Neural cell (in vitro differentiated cells): ENCODE measurements around the gene DBF4. TPM values are rescaled to one million over a fixed set of nuclear protein-coding genes. Genes with fewer than 3 reads are reported as not detected.

Experiments
- H2AFZ ChIP-seq: fragments of 200-600, 300-800 bp; sonication (generic), shearing (Covaris generic); 2 replicates; pipeline ENCODE4 v1.6.0; 2014; ENCODE audit warnings: low read depth, mild to moderate bottlenecking, antibody characterized with exemption, low read length, moderate library complexity
- H3F3A ChIP-seq: fragments of 200-600 bp; shearing (Covaris generic); 2 replicates; pipeline ENCODE4 v1.6.1; 2016; ENCODE audit warnings: mild to moderate bottlenecking, moderate library complexity, mixed read lengths, antibody characterized with exemption, low read length; ENCODE audit not compliant: insufficient read depth, poor library complexity, severe bottlenecking
- H3K27ac ChIP-seq: fragments of 200-600, 300-800 bp; sonication (generic), shearing (Covaris generic); 2 replicates; pipeline ENCODE4 v1.5.1; 2014; ENCODE audit warnings: mild to moderate bottlenecking, low read length, moderate library complexity
- H3K27me3 ChIP-seq: fragments of 300-800, 200-600 bp; sonication (generic), shearing (Covaris generic); 2 replicates; pipeline ENCODE4 v1.6.0; 2014; ENCODE audit warnings: mild to moderate bottlenecking, low read depth, low read length, moderate library complexity; ENCODE audit not compliant: insufficient read depth
- H3K36me3 ChIP-seq: fragments of 300-800, 200-600 bp; sonication (generic), shearing (Covaris generic); 2 replicates; pipeline ENCODE4 v1.5.1; 2014; ENCODE audit warnings: mild to moderate bottlenecking, antibody characterized with exemption, low read length, moderate library complexity; ENCODE audit not compliant: insufficient read depth
- H3K4me2 ChIP-seq: fragments of 300-800, 200-600 bp; sonication (generic), shearing (Covaris generic); 2 replicates; pipeline ENCODE4 v1.6.0; 2014; ENCODE audit warnings: mild to moderate bottlenecking, low read length
- H3K4me3 ChIP-seq: fragments of 300-800, 200-600 bp; sonication (generic), shearing (Covaris generic); 2 replicates; pipeline ENCODE4 v1.5.1; 2014; ENCODE audit warnings: mild to moderate bottlenecking, low read length, moderate library complexity
- H3K79me2 ChIP-seq: fragments of 200-600 bp; shearing (Covaris generic); replicated peaks from 2 replicates; pipeline ENCODE4 v1.6.0; 2014; ENCODE audit warnings: mild to moderate bottlenecking, low read length, moderate library complexity; ENCODE audit not compliant: insufficient read depth
- H3K9ac ChIP-seq: fragments of 300-800, 200-600 bp; sonication (generic), shearing (Covaris generic); 2 replicates; pipeline ENCODE4 v1.6.1; 2016; ENCODE audit warnings: mild to moderate bottlenecking, low read length, mixed read lengths
- H3K9me2 ChIP-seq: fragments of 200-600 bp; shearing (Covaris generic); 2 replicates; pipeline ENCODE4 v1.6.1; 2016; ENCODE audit warnings: mild to moderate bottlenecking, low read length, mixed read lengths; ENCODE audit not compliant: insufficient read depth
- H3K9me3 ChIP-seq: fragments of 200-600, 300-800 bp; sonication (generic), shearing (Covaris generic); 2 replicates; pipeline ENCODE4 v1.6.1; 2016; ENCODE audit warnings: mild to moderate bottlenecking, mixed run types, low read length, moderate library complexity, mixed read lengths
- H4K20me1 ChIP-seq: fragments of 200-600 bp; shearing (Covaris generic); 2 replicates; pipeline ENCODE4 v1.6.1; 2016; ENCODE audit warnings: mild to moderate bottlenecking, mixed run types; ENCODE audit not compliant: insufficient read depth
- CTCF ChIP-seq: fragments of 450-650 bp; IDR thresholded peaks from 2 replicates; pipeline ENCODE4 v1.5.1; 2014; ENCODE audit warnings: antibody characterized with exemption, mild to moderate bottlenecking, moderate library complexity; ENCODE audit not compliant: poor library complexity, severe bottlenecking
- EP300 ChIP-seq: fragments of 450-650 bp; conservative IDR thresholded peaks from 2 replicates; pipeline ENCODE4 v1.6.1; 2014; ENCODE audit warnings: antibody characterized with exemption, mild to moderate bottlenecking, moderate library complexity; ENCODE audit not compliant: poor library complexity, severe bottlenecking
- EZH2 ChIP-seq: fragments of 200-600, 300-800 bp; shearing (Covaris generic), sonication (generic); IDR thresholded peaks from 2 replicates; pipeline ENCODE4 v1.6.1; 2014; ENCODE audit warnings: antibody characterized with exemption, low read length, borderline replicate concordance, mild to moderate bottlenecking; ENCODE audit not compliant: insufficient read depth, poor library complexity, severe bottlenecking
- MXI1 ChIP-seq: fragments of 450-650 bp; conservative IDR thresholded peaks from 2 replicates; pipeline ENCODE4 v1.6.1; 2014; ENCODE audit warnings: antibody characterized with exemption, mild to moderate bottlenecking; ENCODE audit not compliant: poor library complexity, severe bottlenecking
- POLR2AphosphoS5 ChIP-seq: IDR thresholded peaks from 2 replicates; pipeline ENCODE4 v1.6.1; 2012
- RAD21 ChIP-seq: fragments of 450-650 bp; conservative IDR thresholded peaks from 2 replicates; pipeline ENCODE4 v1.6.1; 2014; ENCODE audit warnings: antibody characterized with exemption, mild to moderate bottlenecking, moderate library complexity
- REST ChIP-seq: IDR thresholded peaks from 2 replicates; pipeline ENCODE4 v1.6.1; 2012; ENCODE audit warnings: borderline replicate concordance
- SMC3 ChIP-seq: fragments of 450-650 bp; conservative IDR thresholded peaks from 2 replicates; pipeline ENCODE4 v1.6.1; 2014; ENCODE audit warnings: antibody characterized with exemption, mild to moderate bottlenecking, moderate library complexity; ENCODE audit not compliant: poor library complexity
- TAF1 ChIP-seq: IDR thresholded peaks from 2 replicates; pipeline ENCODE4 v1.6.1; 2012; ENCODE audit warnings: low read depth
- polyA plus RNA-seq: library from polyadenylated mRNA; depleted of rRNA; stranded (reverse); fragments of >200 nt; gene quantifications from 2 replicates; pipeline ENCODE4 v1.2.3, GENCODE V29; 2014

The DBF4 gene
- polyA plus RNA-seq, 1 donor from 2014 or later: 13.0 TPM

GRCh38 chr7:87935384-87935706, 59.1 kb downstream of the DBF4 start:
- Histone ChIP-seq H3K9ac (peak overlapping the region; percentile 81), H3K27ac (peak overlapping the region; percentile 80), H3K9me3 (no peaks in the 10 kb centered on the region), H3K36me3 (peaks cover 5% of the 10 kb centered on the region), H3K9me2 (no peaks in the 10 kb centered on the region), H3K4me2 (peak overlapping the region; percentile 56), H3K79me2 (peaks cover 5% of the 10 kb centered on the region), H3K4me3 (peak overlapping the region; percentile 94), H2AFZ (peak overlapping the region; percentile 63), H4K20me1 (no peaks in the 10 kb centered on the region), H3K27me3 (no peaks in the 10 kb centered on the region), H3F3A (peaks cover 4% of the 10 kb centered on the region)
- no peak for TF ChIP-seq SMC3

- TF ChIP-seq POLR2AphosphoS5: no peak
- TF ChIP-seq CTCF: no peak
- TF ChIP-seq EP300: no peak
- TF ChIP-seq SMC3: no peak
- no peak for TF ChIP-seq REST
- no peak for TF ChIP-seq MXI1
- TF ChIP-seq EZH2: no peak
- TF ChIP-seq TAF1: no peak
- no peak for TF ChIP-seq RAD21
- Histone ChIP-seq H3K9me2 (no peaks in the 10 kb centered on the region), H3K4me2 (no peak overlapping the region), H3K9ac (no peak overlapping the region), H3K79me2 (peaks cover 2% of the 10 kb centered on the region), H3K4me3 (no peak overlapping the region), H2AFZ (no peak overlapping the region), H3F3A (no peaks in the 10 kb centered on the region), H3K27ac (no peak overlapping the region), H3K9me3 (no peaks in the 10 kb centered on the region), H3K36me3 (peaks cover 5% of the 10 kb centered on the region), H4K20me1 (no peaks in the 10 kb centered on the region), H3K27me3 (no peaks in the 10 kb centered on the region)
Observed at GRCh38 chr7:87941138-87941537, 64.8 kb downstream of the DBF4 start.

- TF ChIP-seq REST: no peak
- no peak for TF ChIP-seq CTCF
- TF ChIP-seq POLR2AphosphoS5: no peak
- TF ChIP-seq TAF1: no peak
- TF ChIP-seq EP300: no peak
- TF ChIP-seq SMC3: no peak
- TF ChIP-seq RAD21: no peak
- TF ChIP-seq EZH2: no peak
- no peak for TF ChIP-seq MXI1
- no peak overlapping the region for H3K9ac ChIP-seq
Observed at GRCh38 chr7:87944547-87944946, 68.3 kb downstream of the DBF4 start.

More at GRCh38 chr7:87944547-87944946, 68.3 kb downstream of the DBF4 start:
- Histone ChIP-seq H3K9me3 (no peaks in the 10 kb centered on the region), H3K27me3 (no peaks in the 10 kb centered on the region), H2AFZ (no peak overlapping the region), H3K4me2 (no peak overlapping the region), H3K79me2 (no peaks in the 10 kb centered on the region), H3F3A (no peaks in the 10 kb centered on the region), H4K20me1 (no peaks in the 10 kb centered on the region), H3K9me2 (no peaks in the 10 kb centered on the region), H3K27ac (no peak overlapping the region), H3K4me3 (no peak overlapping the region), H3K36me3 (no peaks in the 10 kb centered on the region)
